ENCODE data around the gene BPIFB3. TPM values are rescaled to one million over a fixed set of nuclear protein-coding genes. Genes with fewer than 3 reads are reported as not detected.
"Not testable (repeated sequence)": the region's sequence is repeated elsewhere in the genome, so short reads cannot be mapped to it uniquely, and the experiment has no call there.

Gene BPIFB3
- total RNA-seq, 2 donors from 2014 or later: not detected

DNA sequence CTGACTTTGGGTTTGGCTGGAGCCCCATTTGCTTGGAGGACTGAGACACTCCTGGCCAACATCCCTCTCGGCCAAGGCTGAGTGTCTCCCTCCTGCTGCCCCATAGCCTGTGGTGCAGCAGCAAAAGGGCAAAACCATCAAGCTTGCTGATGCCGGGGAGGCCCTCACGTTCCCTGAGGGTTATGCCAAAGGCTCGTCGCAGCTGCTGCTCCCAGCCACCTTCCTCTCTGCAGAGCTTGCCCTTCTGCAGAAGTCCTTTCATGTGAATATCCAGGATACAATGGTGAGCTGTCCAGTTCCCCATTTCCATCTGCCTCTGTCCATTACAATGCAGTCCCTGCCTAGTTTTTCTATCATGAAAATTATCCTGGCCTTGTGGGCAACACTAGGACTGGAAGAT lies 16.2 kb upstream of the BPIFB3 start:
- Histone ChIP-seq H3K4me3 (no peak overlapping the region), H3K27me3 (no peaks in the 10 kb centered on the region), H3K36me3 (no peaks in the 10 kb centered on the region), H3K4me1 (no peaks in the 10 kb centered on the region), H3K27ac (no peak overlapping the region), H3K9me3 (peaks cover 0 to 6% of the 10 kb centered on the region in 2 donors)
- no peak for DNase-seq (ENCODE audit: low spot score)
- TF ChIP-seq, protein P1, sequence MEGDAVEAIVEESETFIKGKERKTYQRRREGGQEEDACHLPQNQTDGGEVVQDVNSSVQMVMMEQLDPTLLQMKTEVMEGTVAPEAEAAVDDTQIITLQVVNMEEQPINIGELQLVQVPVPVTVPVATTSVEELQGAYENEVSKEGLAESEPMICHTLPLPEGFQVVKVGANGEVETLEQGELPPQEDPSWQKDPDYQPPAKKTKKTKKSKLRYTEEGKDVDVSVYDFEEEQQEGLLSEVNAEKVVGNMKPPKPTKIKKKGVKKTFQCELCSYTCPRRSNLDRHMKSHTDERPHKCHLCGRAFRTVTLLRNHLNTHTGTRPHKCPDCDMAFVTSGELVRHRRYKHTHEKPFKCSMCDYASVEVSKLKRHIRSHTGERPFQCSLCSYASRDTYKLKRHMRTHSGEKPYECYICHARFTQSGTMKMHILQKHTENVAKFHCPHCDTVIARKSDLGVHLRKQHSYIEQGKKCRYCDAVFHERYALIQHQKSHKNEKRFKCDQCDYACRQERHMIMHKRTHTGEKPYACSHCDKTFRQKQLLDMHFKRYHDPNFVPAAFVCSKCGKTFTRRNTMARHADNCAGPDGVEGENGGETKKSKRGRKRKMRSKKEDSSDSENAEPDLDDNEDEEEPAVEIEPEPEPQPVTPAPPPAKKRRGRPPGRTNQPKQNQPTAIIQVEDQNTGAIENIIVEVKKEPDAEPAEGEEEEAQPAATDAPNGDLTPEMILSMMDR (IDR thresholded peaks at IDR 0.05): no peak

DNA sequence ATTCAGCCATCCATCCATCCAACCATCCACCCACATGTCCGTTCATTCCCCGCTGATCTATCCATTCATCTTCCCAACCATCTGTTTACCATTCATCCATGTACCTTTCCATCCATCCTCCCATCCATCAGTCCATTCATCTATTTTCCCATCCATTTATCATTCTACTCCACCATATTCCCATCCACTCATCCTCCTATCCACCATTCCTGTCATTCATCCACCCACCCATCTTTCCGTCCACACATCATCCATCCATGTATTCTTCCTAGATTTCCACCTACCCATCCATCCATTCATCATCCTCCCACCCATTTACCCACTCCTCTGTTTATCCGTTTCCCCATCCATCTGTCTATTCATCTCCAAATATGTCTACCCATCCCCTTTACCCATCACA lies 15.5 kb upstream of the BPIFB3 start:
- Histone ChIP-seq H3K4me1 (no peaks in the 10 kb centered on the region), H3K4me3 (no peak overlapping the region), H3K9me3 (peaks cover 0 to 3% of the 10 kb centered on the region in 2 donors), H3K27me3 (no peaks in the 10 kb centered on the region), H3K27ac (no peak overlapping the region), H3K36me3 (no peaks in the 10 kb centered on the region)
- TF ChIP-seq, protein P1 (IDR thresholded peaks at IDR 0.05): no peak
- no peak for DNase-seq (ENCODE audit: low spot score)

DNA sequence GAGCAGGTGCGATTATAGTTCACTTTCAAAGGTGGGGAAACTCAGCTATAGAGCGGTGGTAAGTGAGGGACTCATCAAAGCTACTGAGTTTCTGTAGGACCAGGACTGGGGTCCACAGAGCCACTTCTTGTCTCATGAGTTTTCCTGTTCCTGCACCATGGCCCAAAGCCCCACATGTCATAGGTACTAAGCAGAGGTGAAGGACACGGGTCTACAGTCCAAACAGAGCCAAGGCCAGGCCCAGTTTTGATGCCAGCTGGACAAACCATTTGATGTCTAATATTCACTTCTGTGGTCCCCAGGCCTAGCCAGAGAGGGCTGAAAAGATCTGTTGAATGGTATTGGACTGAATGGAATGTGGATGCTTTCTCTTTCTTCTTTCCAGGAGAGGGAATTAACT lies 11.3 kb upstream of the BPIFB3 start:
- Histone ChIP-seq H3K27ac (no peak overlapping the region), H3K9me3 (peaks cover 0 to 21% of the 10 kb centered on the region in 2 donors), H3K27me3 (no peaks in the 10 kb centered on the region), H3K36me3 (no peaks in the 10 kb centered on the region), H3K4me3 (no peak overlapping the region), H3K4me1 (no peaks in the 10 kb centered on the region)
- TF ChIP-seq, protein P1 (IDR thresholded peaks at IDR 0.05): no peak
- no peak for DNase-seq (ENCODE audit: low spot score)

DNA sequence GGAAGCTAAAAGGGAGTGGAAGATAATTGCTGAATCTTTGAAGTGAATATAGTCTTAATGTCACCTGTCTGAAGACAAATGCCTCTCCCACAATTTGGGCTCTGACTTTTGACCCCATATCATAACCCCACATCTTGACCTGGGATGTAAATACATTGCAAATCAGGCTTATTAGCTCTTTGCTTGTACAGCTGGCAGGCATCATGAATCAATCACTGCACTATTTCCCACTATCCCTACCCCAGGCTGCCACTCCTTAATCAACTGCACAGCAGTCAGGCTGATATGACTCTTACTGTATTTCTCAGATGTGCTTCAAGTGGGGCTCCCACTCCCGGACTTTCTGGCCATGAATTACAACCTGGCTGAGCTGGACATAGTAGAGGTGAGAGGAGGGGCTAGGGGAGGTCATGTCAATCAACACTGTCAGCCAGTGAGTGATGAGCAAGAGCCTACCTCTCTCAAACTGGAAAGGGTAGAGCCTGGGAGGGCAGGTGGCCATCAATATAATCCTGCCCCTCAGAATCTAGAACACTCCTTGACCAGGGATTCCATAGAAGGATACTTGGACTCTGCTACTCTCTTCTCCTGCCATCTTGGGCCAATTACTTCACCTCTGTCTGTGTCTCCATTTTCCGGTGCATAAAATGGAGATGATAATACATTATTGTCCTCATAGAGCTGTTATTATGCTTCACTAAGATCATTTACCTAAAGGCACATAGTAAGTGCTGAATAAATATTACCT lies 10.5 kb upstream of the BPIFB3 start:
- H3K27ac ChIP-seq: no peak overlapping the region
- no peak for DNase-seq (ENCODE audit: low spot score)
- no peaks in the 10 kb centered on the region for H3K27me3 ChIP-seq
- peaks cover 0 to 21% of the 10 kb centered on the region in 2 donors for H3K9me3 ChIP-seq
- H3K4me1 ChIP-seq: no peaks in the 10 kb centered on the region
- no peaks in the 10 kb centered on the region for H3K36me3 ChIP-seq
- TF ChIP-seq, protein P1 (IDR thresholded peaks at IDR 0.05): no peak
- H3K4me3 ChIP-seq: no peak overlapping the region

DNA sequence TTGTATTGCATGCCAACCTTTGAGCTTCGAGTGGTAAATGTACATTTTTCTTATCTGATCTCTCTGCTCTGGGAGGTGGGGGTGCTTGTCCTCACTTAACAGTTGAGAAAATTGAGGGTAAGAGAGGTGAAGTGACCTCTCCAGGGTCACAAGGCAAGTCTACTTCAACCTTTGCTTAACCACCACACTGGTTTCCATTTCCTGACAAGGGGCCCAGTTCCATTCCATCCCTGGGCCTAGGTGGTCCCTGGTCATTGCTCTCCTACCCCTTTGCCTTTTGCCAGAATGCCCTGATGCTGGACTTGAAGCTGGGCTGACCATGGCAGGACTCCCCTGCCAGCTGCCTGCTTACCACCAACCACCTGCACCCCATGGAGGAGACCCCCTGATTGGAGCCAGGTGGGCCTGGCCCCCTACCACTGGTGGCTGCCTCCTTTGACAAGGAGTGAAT lies 9.9 kb upstream of the BPIFB3 start:
- Histone ChIP-seq H3K27ac (no peak overlapping the region), H3K36me3 (no peaks in the 10 kb centered on the region), H3K4me1 (no peaks in the 10 kb centered on the region), H3K27me3 (no peaks in the 10 kb centered on the region), H3K9me3 (peaks cover 0 to 21% of the 10 kb centered on the region in 2 donors), H3K4me3 (no peak overlapping the region)
- DNase-seq (ENCODE audit: low spot score): no peak
- TF ChIP-seq, protein P1 (IDR thresholded peaks at IDR 0.05): no peak

DNA sequence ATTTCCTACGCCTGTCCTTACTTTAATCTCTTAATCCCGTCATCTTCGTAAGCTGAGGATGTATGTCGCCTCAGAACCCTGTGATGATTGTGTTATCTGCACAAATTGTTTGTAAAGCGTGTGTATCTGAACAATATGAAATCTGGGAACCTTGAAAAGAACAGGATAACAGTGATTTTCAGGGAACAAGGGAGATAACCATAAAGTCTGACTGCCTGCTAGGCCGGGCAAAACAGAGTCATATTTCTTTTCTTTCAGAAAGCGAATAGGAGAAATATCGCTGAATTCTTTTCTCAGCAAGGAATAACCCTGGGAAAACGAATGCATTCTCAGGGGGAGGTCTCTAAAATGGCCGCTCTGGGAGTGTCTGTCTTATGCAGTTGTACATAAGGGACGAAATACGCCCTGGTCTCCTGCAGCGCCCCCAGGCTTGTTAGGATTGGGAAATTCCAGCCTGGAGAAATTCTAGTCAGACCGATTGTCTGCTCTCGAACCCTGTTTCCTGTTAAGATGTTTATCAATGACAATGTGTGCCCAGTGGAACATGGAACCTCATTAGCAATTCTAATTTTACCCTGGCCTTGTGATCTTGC lies 8.5 kb upstream of the BPIFB3 start:
- not testable (repeated sequence) for H3K36me3 ChIP-seq; DNase-seq (ENCODE audit: low spot score); H3K27me3 ChIP-seq; H3K4me3 ChIP-seq; H3K27ac ChIP-seq; H3K4me1 ChIP-seq
- H3K9me3 ChIP-seq: peaks cover 0 to 21% of the 10 kb centered on the region in 2 donors
